ENCODE data around the gene KCNQ2.

DNA sequence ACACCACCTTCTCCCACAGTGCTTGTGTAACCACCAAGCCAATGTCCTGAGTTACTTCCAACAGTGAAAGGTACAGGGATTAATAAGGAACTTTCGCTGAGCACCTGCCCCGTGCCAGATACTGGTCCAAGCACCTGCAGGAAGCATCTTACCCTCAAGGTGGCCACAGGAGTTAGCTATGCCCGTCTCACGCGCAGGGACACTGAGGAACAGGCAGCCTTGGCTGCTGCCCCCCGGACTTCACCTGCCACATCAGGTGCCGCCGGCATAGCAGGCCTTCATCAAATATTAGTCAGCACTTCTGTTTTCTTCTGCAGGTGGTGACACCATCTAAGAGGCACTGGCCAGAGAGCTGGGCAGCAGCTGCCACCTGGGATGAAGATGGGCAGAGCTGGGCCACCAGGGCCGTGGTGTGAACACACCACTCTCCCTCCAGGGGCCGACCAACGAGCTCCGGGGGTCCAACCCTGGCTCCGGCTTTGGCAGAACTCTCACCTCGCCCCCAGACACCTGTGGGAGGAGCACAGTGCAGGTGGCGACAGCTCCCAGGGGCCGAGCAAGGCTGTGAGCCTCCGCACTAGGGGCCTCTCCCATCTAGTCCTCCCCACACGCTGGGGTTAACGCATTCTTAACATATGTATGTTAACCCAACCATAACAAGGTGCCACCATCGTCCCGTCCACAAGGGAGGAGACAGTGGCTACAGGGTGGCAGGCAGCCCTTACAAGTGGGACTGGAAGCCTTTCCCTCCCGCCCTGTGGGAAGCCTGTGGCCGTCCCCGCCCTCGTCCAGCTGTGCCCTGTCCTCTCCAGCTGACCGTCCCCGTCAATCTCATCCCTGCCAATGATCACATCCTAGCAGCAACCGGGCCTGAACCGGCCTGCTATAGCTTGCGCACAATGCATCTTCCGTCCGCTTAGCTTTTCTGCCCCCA, 45.2 kb upstream of the KCNQ2 start:
- TF ChIP-seq, protein P1, sequence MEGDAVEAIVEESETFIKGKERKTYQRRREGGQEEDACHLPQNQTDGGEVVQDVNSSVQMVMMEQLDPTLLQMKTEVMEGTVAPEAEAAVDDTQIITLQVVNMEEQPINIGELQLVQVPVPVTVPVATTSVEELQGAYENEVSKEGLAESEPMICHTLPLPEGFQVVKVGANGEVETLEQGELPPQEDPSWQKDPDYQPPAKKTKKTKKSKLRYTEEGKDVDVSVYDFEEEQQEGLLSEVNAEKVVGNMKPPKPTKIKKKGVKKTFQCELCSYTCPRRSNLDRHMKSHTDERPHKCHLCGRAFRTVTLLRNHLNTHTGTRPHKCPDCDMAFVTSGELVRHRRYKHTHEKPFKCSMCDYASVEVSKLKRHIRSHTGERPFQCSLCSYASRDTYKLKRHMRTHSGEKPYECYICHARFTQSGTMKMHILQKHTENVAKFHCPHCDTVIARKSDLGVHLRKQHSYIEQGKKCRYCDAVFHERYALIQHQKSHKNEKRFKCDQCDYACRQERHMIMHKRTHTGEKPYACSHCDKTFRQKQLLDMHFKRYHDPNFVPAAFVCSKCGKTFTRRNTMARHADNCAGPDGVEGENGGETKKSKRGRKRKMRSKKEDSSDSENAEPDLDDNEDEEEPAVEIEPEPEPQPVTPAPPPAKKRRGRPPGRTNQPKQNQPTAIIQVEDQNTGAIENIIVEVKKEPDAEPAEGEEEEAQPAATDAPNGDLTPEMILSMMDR (IDR thresholded peaks at IDR 0.05; ENCODE audit: low read depth, low read length, poor library complexity, severe bottlenecking), result no peak
- no peak for TF ChIP-seq EZH2phosphoT487 (IDR thresholded peaks at IDR 0.05; ENCODE audit: borderline replicate concordance, low read length)
